IMR-90 (cell line): ENCODE data around the gene FOXN4. TPM values are rescaled to one million over a fixed set of nuclear protein-coding genes. Genes with fewer than 3 reads are reported as not detected.

ENCODE experiments used
- ATAC-seq: fragments of 200-7000 bp; cut with Tn5 transposase; 2 replicates; pipeline ENCODE4 v1.9.1; 2020; ENCODE audit warnings: low read depth, mild to moderate bottlenecking, moderate library complexity
- BruUV-seq: library from RNA; stranded (reverse); fragments of 400-500 nt; replicated peaks from 2 replicates; lab custom pipeline; 2021; lab: Mats Ljungman, UMichigan
- CTCF ChIA-PET: fragments of 300-600 bp; formaldehyde crosslinking; extraction: SDS; loops from one replicate; lab custom pipeline; 2021; ENCODE audit warnings: antibody characterized with exemption; lab: Yijun Ruan, JAX
- POLR2A ChIA-PET: fragments of 300-600 bp; sonication (Branson Sonifier 250); formaldehyde crosslinking; loops from one replicate; lab custom pipeline; 2022; ENCODE audit warnings: antibody characterized with exemption; ENCODE audit not compliant: unreplicated experiment; lab: Charles Lee
- DNase-seq: peaks from one replicate; pipeline ENCODE4 v3.0.0; 2013
- H2AFZ ChIP-seq: replicated peaks from 2 replicates; pipeline ENCODE3; 2013; ENCODE audit warnings: low read length, mild to moderate bottlenecking; ENCODE audit not compliant: poor library complexity
- H2AK5ac ChIP-seq: 2 replicates; pipeline ENCODE4 v1.6.1; 2013; ENCODE audit warnings: low read depth, low read length, inconsistent platforms
- H2AK9ac ChIP-seq: replicated peaks from 2 replicates; pipeline ENCODE3; 2013; ENCODE audit warnings: mild to moderate bottlenecking, low read depth, low read length, moderate library complexity; ENCODE audit not compliant: poor library complexity
- H2BK120ac ChIP-seq: 2 replicates; pipeline ENCODE4 v1.6.1; 2013; ENCODE audit warnings: low read depth, low read length, inconsistent platforms
- H2BK15ac ChIP-seq: 3 replicates; pipeline ENCODE4 v1.6.1; 2013; ENCODE audit warnings: low read depth, low read length, inconsistent platforms
- H2BK20ac ChIP-seq: 2 replicates; pipeline ENCODE4 v1.6.1; 2013; ENCODE audit warnings: low read depth, mild to moderate bottlenecking, inconsistent platforms, low read length, moderate library complexity
- H2BK5ac ChIP-seq: 2 replicates; pipeline ENCODE4 v1.6.1; 2013; ENCODE audit warnings: mild to moderate bottlenecking, low read depth, low read length, inconsistent platforms; ENCODE audit not compliant: poor library complexity, severe bottlenecking
- H3K14ac ChIP-seq: replicated peaks from 2 replicates; pipeline ENCODE4 v1.6.1; 2013; ENCODE audit warnings: low read depth, low read length, inconsistent platforms
- H3K18ac ChIP-seq: 2 replicates; pipeline ENCODE4 v1.6.1; 2013; ENCODE audit warnings: low read depth, low read length, control low read depth
- H3K23ac ChIP-seq: 2 replicates; pipeline ENCODE4 v1.6.1; 2013; ENCODE audit warnings: low read depth, low read length, inconsistent platforms
- H3K27ac ChIP-seq: 2 replicates; pipeline ENCODE4 v1.5.1; 2013; ENCODE audit warnings: mild to moderate bottlenecking, control low read depth, low read length; ENCODE audit not compliant: insufficient read depth
- H3K27me3 ChIP-seq: 2 replicates; pipeline ENCODE4 v1.6.1; 2013; ENCODE audit warnings: low read length; ENCODE audit not compliant: control insufficient read depth, insufficient read depth
- H3K36me3 ChIP-seq: 2 replicates; pipeline ENCODE4 v1.6.1; 2013; ENCODE audit warnings: low read length, mixed read lengths; ENCODE audit not compliant: control insufficient read depth, insufficient read depth
- H3K4ac ChIP-seq: 2 replicates; pipeline ENCODE4 v1.6.1; 2013; ENCODE audit warnings: low read depth, low read length, inconsistent platforms
- H3K4me1 ChIP-seq: 2 replicates; pipeline ENCODE4 v1.6.1; 2013; ENCODE audit warnings: low read length, mixed read lengths; ENCODE audit not compliant: control insufficient read depth, insufficient read depth
- H3K4me2 ChIP-seq: 2 replicates; pipeline ENCODE4 v1.6.1; 2013; ENCODE audit warnings: low read depth, mild to moderate bottlenecking, control low read depth, low read length, moderate library complexity
- H3K4me3 ChIP-seq: 2 replicates; pipeline ENCODE4 v1.5.1; 2013; ENCODE audit warnings: low read depth, mild to moderate bottlenecking, control low read depth, low read length, moderate library complexity; ENCODE audit not compliant: insufficient read depth
- H3K56ac ChIP-seq: 2 replicates; pipeline ENCODE4 v1.6.1; 2013; ENCODE audit warnings: low read length, inconsistent platforms; ENCODE audit not compliant: insufficient read depth; ENCODE audit errors: extremely low read depth
- H3K79me1 ChIP-seq, 2 experiments: 2 replicates each; pipeline ENCODE4 v1.6.1; 2013; ENCODE audit warnings: low read length in 2 of 2, inconsistent platforms in 1 of 2, low read depth in 1 of 2
- H3K9ac ChIP-seq: 2 replicates; pipeline ENCODE4 v1.6.1; 2013; ENCODE audit warnings: low read depth, low read length, control low read depth
- H3K9me1 ChIP-seq: 2 replicates; pipeline ENCODE4 v1.6.1; 2013; ENCODE audit warnings: low read length, inconsistent platforms; ENCODE audit not compliant: insufficient read depth
- H3K9me3 ChIP-seq: 2 replicates; pipeline ENCODE4 v1.6.1; 2013; ENCODE audit warnings: low read length; ENCODE audit not compliant: control insufficient read depth, insufficient read depth
- H4K20me1 ChIP-seq: 2 replicates; pipeline ENCODE4 v1.6.1; 2013; ENCODE audit warnings: low read length, inconsistent platforms; ENCODE audit not compliant: insufficient read depth
- H4K5ac ChIP-seq: 2 replicates; pipeline ENCODE4 v1.6.1; 2013; ENCODE audit warnings: mild to moderate bottlenecking, low read depth, low read length, control low read depth
- H4K8ac ChIP-seq, 2 experiments: 2 replicates each; pipeline ENCODE4 v1.6.1; 2013; ENCODE audit warnings: low read depth in 2 of 2, low read length in 2 of 2, control low read depth in 1 of 2, inconsistent platforms in 1 of 2
- H4K91ac ChIP-seq: 2 replicates; pipeline ENCODE4 v1.6.1; 2013; ENCODE audit warnings: low read depth, low read length, inconsistent platforms; ENCODE audit not compliant: insufficient read depth
- CHD1 ChIP-seq: IDR thresholded peaks from 2 replicates; pipeline ENCODE4 v1.6.1; 2012; ENCODE audit warnings: low read depth, low read length, improper control_type of control experiment
- FOS ChIP-seq: fragments of 150-350 bp; IDR thresholded peaks from 2 replicates; pipeline ENCODE4 v1.6.1; 2016; ENCODE audit warnings: low read depth, low read length
- MAFK ChIP-seq: IDR thresholded peaks from 2 replicates; pipeline ENCODE4 v1.6.1; 2012; ENCODE audit warnings: low read depth, low read length, improper control_type of control experiment
- MAZ ChIP-seq: IDR thresholded peaks from 2 replicates; pipeline ENCODE4 v1.6.1; 2012; ENCODE audit warnings: low read depth, mild to moderate bottlenecking, low read length, improper control_type of control experiment, moderate library complexity, borderline replicate concordance
- MXI1 ChIP-seq: IDR thresholded peaks from 2 replicates; pipeline ENCODE4 v1.6.1; 2012; ENCODE audit warnings: low read depth, mild to moderate bottlenecking, low read length, moderate library complexity, borderline replicate concordance
- RCOR1 ChIP-seq: IDR thresholded peaks from 2 replicates; pipeline ENCODE4 v1.6.1; 2012; ENCODE audit warnings: mild to moderate bottlenecking, low read length, improper control_type of control experiment; ENCODE audit not compliant: insufficient replicate concordance
- SMC3 ChIP-seq: fragments of 150-350 bp; IDR thresholded peaks from 2 replicates; pipeline ENCODE4 v1.6.1; 2016; ENCODE audit warnings: low read depth, mild to moderate bottlenecking, antibody characterized with exemption, low read length, moderate library complexity
- WGBS, 2 experiments: methylation state at CpG; one replicate each; pipeline versions ENCODE4 v1.1.5 to v1.1.7; 2013; ENCODE audit warnings: missing lambda C conversion rate in 2 of 2; ENCODE audit not compliant: insufficient read length in 1 of 2; ENCODE audit errors: extremely low coverage in 2 of 2; 5-methylcytosine and 5-hydroxymethylcytosine counted together
- dilution Hi-C: fragments of 300-500 bp; cut with HindIII; formaldehyde crosslinking; loops from one replicate; pipeline ENCODE4 v1.14.3; 2018; ENCODE audit warnings: low sequenced_read_pairs; ENCODE audit not compliant: unreplicated experiment
- in situ Hi-C: fragments of 300-500 bp; cut with MboI; formaldehyde crosslinking; loops from 3 replicates; pipeline ENCODE4 v1.14.3; 2019; ENCODE audit warnings: low sequenced_read_pairs, inconsistent platforms, mixed read lengths
- intact Hi-C: fragments of 100-400 bp; cut with micrococcal nuclease; formaldehyde crosslinking; loops from 2 replicates; pipeline ENCODE4 v1.10.0; 2022
- polyA plus RNA-seq, 3 experiments: library from polyadenylated mRNA; depleted of rRNA; stranded (reverse); fragments of >200 nt; gene quantifications; 2 replicates each; pipeline ENCODE4 v1.2.3, GENCODE V29; 2012; ENCODE audit warnings: low replicate concordance in 1 of 3
- total RNA-seq: library from RNA; depleted of rRNA; stranded (reverse); fragments of >200 nt; gene quantifications from 2 replicates; pipeline ENCODE4 v1.2.3, GENCODE V29; 2012
- TF ChIP-seq, protein P1 (sequence below): fragments of 150-350 bp; IDR thresholded peaks from 2 replicates; pipeline ENCODE4 v1.6.1; 2016; ENCODE audit warnings: low read depth, mild to moderate bottlenecking, low read length, moderate library complexity, borderline replicate concordance
- TF ChIP-seq, protein P2 (sequence below): fragments of 150-350 bp; IDR thresholded peaks from 2 replicates; pipeline ENCODE4 v1.6.1; 2017; ENCODE audit warnings: mild to moderate bottlenecking, antibody characterized with exemption, low read length, low read depth

Gene FOXN4
- total and polyA plus RNA-seq, 2 of the 4 experiments (the other 2 are of a cell fraction), result not detected

DNA sequence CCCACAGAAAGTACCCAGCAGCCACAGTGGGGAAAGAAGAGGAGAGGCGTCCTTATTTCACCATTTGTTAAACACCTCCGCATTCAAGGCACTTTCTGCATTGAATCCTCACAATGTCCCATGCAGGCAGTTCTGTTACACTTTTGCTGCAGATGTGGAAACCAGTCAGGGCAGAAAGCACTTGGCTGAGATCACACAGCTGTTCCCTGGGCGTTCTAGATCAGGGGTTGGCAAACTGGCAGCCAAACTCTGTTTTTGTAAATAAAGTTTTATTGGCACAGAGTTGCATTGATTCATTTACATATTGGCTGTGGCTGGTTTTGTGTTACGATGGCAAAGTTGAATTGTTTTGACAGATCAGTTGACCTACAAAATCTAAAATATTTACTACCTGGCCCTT is 20.1 kb downstream of the FOXN4 start:
- H3K9me1 ChIP-seq, result no peaks in the 10 kb centered on the region
- no CpG with 5 or more reads among the region's 4 CpGs for WGBS, 2 experiments
- no peak for ATAC-seq
- H3K27ac ChIP-seq, result no peak overlapping the region
- H2BK15ac ChIP-seq, result no peak overlapping the region
- no peaks in the 10 kb centered on the region for H4K20me1 ChIP-seq
- no peak overlapping the region for H3K4me3 ChIP-seq
- H2BK120ac ChIP-seq, result no peak overlapping the region
- no peak overlapping the region for H3K4ac ChIP-seq
- H3K27me3 ChIP-seq, result peaks cover 9% of the 10 kb centered on the region; the same call in 1 of the 2 replicates
- no peak overlapping the region for H2AFZ ChIP-seq
- no peak overlapping the region for H3K14ac ChIP-seq
- no peak overlapping the region for H2AK5ac ChIP-seq
- in situ Hi-C loops, result no loop called here
- no peak overlapping the region for H3K18ac ChIP-seq
- intact Hi-C loops, result no loop called here
- no peak for DNase-seq
- no peak overlapping the region for H2BK5ac ChIP-seq
- no TSS peak for BruUV-seq
- no peaks in the 10 kb centered on the region for H3K4me1 ChIP-seq
- H3K9me3 ChIP-seq, result no peaks in the 10 kb centered on the region
- POLR2A ChIA-PET, result no interaction called here
- CTCF ChIA-PET, result no interaction called here
- no peak overlapping the region for H4K91ac ChIP-seq
- no peaks in the 10 kb centered on the region for H3K36me3 ChIP-seq
- no peak overlapping the region for H3K9ac ChIP-seq
- TF ChIP-seq CHD1 (no peak), RCOR1 (no peak), MAZ (no peak), FOS (no peak), MAFK (no peak), SMC3 (no peak), MXI1 (no peak)
- TF ChIP-seq, protein P1, sequence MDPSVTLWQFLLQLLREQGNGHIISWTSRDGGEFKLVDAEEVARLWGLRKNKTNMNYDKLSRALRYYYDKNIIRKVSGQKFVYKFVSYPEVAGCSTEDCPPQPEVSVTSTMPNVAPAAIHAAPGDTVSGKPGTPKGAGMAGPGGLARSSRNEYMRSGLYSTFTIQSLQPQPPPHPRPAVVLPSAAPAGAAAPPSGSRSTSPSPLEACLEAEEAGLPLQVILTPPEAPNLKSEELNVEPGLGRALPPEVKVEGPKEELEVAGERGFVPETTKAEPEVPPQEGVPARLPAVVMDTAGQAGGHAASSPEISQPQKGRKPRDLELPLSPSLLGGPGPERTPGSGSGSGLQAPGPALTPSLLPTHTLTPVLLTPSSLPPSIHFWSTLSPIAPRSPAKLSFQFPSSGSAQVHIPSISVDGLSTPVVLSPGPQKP, result no peak
- TF ChIP-seq, protein P2, sequence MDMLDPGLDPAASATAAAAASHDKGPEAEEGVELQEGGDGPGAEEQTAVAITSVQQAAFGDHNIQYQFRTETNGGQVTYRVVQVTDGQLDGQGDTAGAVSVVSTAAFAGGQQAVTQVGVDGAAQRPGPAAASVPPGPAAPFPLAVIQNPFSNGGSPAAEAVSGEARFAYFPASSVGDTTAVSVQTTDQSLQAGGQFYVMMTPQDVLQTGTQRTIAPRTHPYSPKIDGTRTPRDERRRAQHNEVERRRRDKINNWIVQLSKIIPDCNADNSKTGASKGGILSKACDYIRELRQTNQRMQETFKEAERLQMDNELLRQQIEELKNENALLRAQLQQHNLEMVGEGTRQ, result no peak
- dilution Hi-C loops, result no loop called here
- H3K4me2 ChIP-seq, result no peak overlapping the region
- no peaks in the 10 kb centered on the region for H3K79me1 ChIP-seq
- no peak overlapping the region for H4K8ac ChIP-seq
- H3K56ac ChIP-seq, result no peak overlapping the region
- H4K5ac ChIP-seq, result no peak overlapping the region
- no peak overlapping the region for H3K23ac ChIP-seq
- H2BK20ac ChIP-seq, result no peak overlapping the region
- H2AK9ac ChIP-seq, result no peak overlapping the region
